Neural cell (in vitro differentiated cells): ENCODE results near the gene SYNPO2.

Experiments used
- CTCF ChIP-seq: fragments of 450-650 bp; IDR thresholded peaks from 2 replicates; pipeline ENCODE4 v1.5.1; 2014; ENCODE audit warnings: antibody characterized with exemption, mild to moderate bottlenecking, moderate library complexity; ENCODE audit not compliant: poor library complexity, severe bottlenecking
- EP300 ChIP-seq: fragments of 450-650 bp; conservative IDR thresholded peaks from 2 replicates; pipeline ENCODE4 v1.6.1; 2014; ENCODE audit warnings: antibody characterized with exemption, mild to moderate bottlenecking, moderate library complexity; ENCODE audit not compliant: poor library complexity, severe bottlenecking
- EZH2 ChIP-seq: fragments of 200-600, 300-800 bp; shearing (Covaris generic), sonication (generic); IDR thresholded peaks from 2 replicates; pipeline ENCODE4 v1.6.1; 2014; ENCODE audit warnings: antibody characterized with exemption, low read length, borderline replicate concordance, mild to moderate bottlenecking; ENCODE audit not compliant: insufficient read depth, poor library complexity, severe bottlenecking
- MXI1 ChIP-seq: fragments of 450-650 bp; conservative IDR thresholded peaks from 2 replicates; pipeline ENCODE4 v1.6.1; 2014; ENCODE audit warnings: antibody characterized with exemption, mild to moderate bottlenecking; ENCODE audit not compliant: poor library complexity, severe bottlenecking
- POLR2AphosphoS5 ChIP-seq: IDR thresholded peaks from 2 replicates; pipeline ENCODE4 v1.6.1; 2012
- RAD21 ChIP-seq: fragments of 450-650 bp; conservative IDR thresholded peaks from 2 replicates; pipeline ENCODE4 v1.6.1; 2014; ENCODE audit warnings: antibody characterized with exemption, mild to moderate bottlenecking, moderate library complexity
- SMC3 ChIP-seq: fragments of 450-650 bp; conservative IDR thresholded peaks from 2 replicates; pipeline ENCODE4 v1.6.1; 2014; ENCODE audit warnings: antibody characterized with exemption, mild to moderate bottlenecking, moderate library complexity; ENCODE audit not compliant: poor library complexity
- TAF1 ChIP-seq: IDR thresholded peaks from 2 replicates; pipeline ENCODE4 v1.6.1; 2012; ENCODE audit warnings: low read depth
- TF ChIP-seq, protein P1 (sequence below): IDR thresholded peaks from 2 replicates; pipeline ENCODE4 v1.6.1; 2012; ENCODE audit warnings: borderline replicate concordance

DNA sequence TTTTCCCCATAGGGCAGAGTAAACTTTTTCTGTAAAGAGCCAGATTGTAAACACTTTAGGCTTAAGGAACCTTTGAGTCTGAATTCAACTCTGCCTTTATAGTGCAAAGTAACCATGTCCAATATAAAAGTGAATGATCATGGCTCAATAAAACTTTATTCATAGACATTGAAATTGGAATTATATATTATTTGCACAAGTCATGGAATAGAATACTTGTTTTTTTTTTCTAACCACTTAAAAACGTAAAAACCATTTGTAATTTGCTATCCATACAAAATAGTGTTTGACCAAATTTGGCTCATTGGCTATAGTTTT lies 192.8 kb downstream of the SYNPO2 start:
- no peak for TF ChIP-seq TAF1
- TF ChIP-seq CTCF, result no peak
- no peak for TF ChIP-seq POLR2AphosphoS5
- TF ChIP-seq EZH2, result no peak
- no peak for TF ChIP-seq SMC3
- no peak for TF ChIP-seq RAD21
- no peak for TF ChIP-seq EP300
- no peak for TF ChIP-seq MXI1
- TF ChIP-seq, protein P1, sequence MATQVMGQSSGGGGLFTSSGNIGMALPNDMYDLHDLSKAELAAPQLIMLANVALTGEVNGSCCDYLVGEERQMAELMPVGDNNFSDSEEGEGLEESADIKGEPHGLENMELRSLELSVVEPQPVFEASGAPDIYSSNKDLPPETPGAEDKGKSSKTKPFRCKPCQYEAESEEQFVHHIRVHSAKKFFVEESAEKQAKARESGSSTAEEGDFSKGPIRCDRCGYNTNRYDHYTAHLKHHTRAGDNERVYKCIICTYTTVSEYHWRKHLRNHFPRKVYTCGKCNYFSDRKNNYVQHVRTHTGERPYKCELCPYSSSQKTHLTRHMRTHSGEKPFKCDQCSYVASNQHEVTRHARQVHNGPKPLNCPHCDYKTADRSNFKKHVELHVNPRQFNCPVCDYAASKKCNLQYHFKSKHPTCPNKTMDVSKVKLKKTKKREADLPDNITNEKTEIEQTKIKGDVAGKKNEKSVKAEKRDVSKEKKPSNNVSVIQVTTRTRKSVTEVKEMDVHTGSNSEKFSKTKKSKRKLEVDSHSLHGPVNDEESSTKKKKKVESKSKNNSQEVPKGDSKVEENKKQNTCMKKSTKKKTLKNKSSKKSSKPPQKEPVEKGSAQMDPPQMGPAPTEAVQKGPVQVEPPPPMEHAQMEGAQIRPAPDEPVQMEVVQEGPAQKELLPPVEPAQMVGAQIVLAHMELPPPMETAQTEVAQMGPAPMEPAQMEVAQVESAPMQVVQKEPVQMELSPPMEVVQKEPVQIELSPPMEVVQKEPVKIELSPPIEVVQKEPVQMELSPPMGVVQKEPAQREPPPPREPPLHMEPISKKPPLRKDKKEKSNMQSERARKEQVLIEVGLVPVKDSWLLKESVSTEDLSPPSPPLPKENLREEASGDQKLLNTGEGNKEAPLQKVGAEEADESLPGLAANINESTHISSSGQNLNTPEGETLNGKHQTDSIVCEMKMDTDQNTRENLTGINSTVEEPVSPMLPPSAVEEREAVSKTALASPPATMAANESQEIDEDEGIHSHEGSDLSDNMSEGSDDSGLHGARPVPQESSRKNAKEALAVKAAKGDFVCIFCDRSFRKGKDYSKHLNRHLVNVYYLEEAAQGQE, result no peak
